Testis (tissue), 3 donors: ENCODE data around the gene MEN1. TPM values are rescaled to one million over a fixed set of nuclear protein-coding genes. Genes with fewer than 3 reads are reported as not detected.
A peak's percentile ranks its signal among the peaks of the same experiment; 100 is the strongest.

Experiments
- DNase-seq: peaks from one replicate; pipeline ENCODE4 v3.0.0-alpha.2; 2019
- H3K27ac ChIP-seq, 2 donors: fragments of 200-600 bp; sonication (generic); one replicate each; pipeline ENCODE4 v1.5.1; 2019
- H3K27me3 ChIP-seq: fragments of 200-600 bp; sonication (generic); one replicate; pipeline ENCODE4 v1.5.1; 2019
- H3K36me3 ChIP-seq: fragments of 200-600 bp; sonication (generic); one replicate; pipeline ENCODE4 v1.5.1; 2017; ENCODE audit warnings: low read depth; ENCODE audit errors: missing control alignments
- H3K4me1 ChIP-seq: fragments of 200-600 bp; sonication (generic); one replicate; pipeline ENCODE4 v1.5.1; 2019
- H3K4me3 ChIP-seq, 2 donors: fragments of 200-600 bp; sonication (generic); one replicate each; pipeline ENCODE4 v1.5.1; 2017 to 2019
- H3K9me3 ChIP-seq: fragments of 200-600 bp; sonication (generic); one replicate; pipeline ENCODE4 v1.5.1; 2017
- POLR2A ChIP-seq: fragments of 450-650 bp; IDR thresholded peaks from one replicate; pipeline ENCODE4 v1.6.1; 2017; ENCODE audit warnings: antibody characterized with exemption, mild to moderate bottlenecking, moderate library complexity
- WGBS, 2 donors: methylation state at CpG; one replicate each; pipeline ENCODE4 v1.1.5; 2018; 5-methylcytosine and 5-hydroxymethylcytosine counted together
- intact Hi-C: fragments of 100-400 bp; cut with DNase I; formaldehyde crosslinking; loops from one replicate; pipeline ENCODE4 v1.15.1; 2023; ENCODE audit warnings: low total_unique reads
- polyA plus RNA-seq: library from polyadenylated mRNA; stranded (reverse); fragments of 350-450 nt; fragmentation: Illumina TruSeq; extraction: RNeasy Lipid Tissue Mini Kit (QIAGEN cat#74804); gene quantifications from one replicate; pipeline ENCODE4 v1.2.3, GENCODE V29; 2014; ENCODE audit warnings: low read depth, low replicate concordance; ENCODE audit not compliant: insufficient read depth
- total RNA-seq, 2 donors: library from RNA; depleted of rRNA; stranded (reverse); fragments of >200 nt; gene quantifications; one replicate each; pipeline ENCODE4 v1.2.3, GENCODE V29; 2016
- TF ChIP-seq, protein P1 (sequence below), 3 experiments: fragments of 450-650 bp in 2 of 3; fragments of 200-600 bp in 1 of 3; sonication (generic) in 1 of 3; IDR thresholded peaks; one replicate each; pipeline ENCODE4 v1.5.1; 2016 to 2019; ENCODE audit warnings: antibody characterized with exemption in 3 of 3, mild to moderate bottlenecking in 2 of 3, moderate library complexity in 1 of 3

The MEN1 gene
- total and polyA plus RNA-seq, 3 donors from 2014 or later: 29.7 to 40.8 (median 36.7) TPM

GRCh38 chr11:64804346-64805210 lies 5.8 kb downstream of the MEN1 start:
- no peak overlapping the region for H3K4me3 ChIP-seq

DNA sequence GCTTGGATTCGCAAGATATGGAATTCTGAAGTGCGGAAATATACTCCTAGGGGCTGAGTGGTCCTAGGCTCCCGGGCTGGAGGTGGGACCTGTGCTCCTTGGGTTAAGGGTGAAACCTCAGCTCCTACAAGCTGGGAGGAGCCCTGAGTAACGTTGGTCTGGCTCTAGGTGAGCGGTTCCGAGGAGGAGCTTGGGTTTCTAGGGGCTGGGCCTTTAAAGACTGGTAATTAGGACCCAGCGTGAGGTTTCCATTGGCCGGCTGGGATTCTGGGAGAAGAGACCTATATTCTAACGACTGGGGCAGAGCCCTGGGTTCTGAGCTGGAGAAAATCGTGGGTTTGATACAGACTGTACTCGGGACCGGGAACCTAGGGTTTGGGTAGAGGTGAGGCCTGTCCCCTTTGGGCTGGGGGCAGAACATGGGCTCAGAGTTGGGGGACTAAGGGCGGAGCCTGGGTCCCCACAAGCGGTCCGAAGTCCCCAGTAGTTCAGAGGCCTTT lies 6.5 kb downstream of the MEN1 start:
- H3K4me1 ChIP-seq: peaks cover 21% of the 10 kb centered on the region
- no peaks in the 10 kb centered on the region for H3K27me3 ChIP-seq
- peak overlapping the region; percentile 59 to 63 for H3K4me3 ChIP-seq
- H3K9me3 ChIP-seq: no peaks in the 10 kb centered on the region
- TF ChIP-seq, protein P1, sequence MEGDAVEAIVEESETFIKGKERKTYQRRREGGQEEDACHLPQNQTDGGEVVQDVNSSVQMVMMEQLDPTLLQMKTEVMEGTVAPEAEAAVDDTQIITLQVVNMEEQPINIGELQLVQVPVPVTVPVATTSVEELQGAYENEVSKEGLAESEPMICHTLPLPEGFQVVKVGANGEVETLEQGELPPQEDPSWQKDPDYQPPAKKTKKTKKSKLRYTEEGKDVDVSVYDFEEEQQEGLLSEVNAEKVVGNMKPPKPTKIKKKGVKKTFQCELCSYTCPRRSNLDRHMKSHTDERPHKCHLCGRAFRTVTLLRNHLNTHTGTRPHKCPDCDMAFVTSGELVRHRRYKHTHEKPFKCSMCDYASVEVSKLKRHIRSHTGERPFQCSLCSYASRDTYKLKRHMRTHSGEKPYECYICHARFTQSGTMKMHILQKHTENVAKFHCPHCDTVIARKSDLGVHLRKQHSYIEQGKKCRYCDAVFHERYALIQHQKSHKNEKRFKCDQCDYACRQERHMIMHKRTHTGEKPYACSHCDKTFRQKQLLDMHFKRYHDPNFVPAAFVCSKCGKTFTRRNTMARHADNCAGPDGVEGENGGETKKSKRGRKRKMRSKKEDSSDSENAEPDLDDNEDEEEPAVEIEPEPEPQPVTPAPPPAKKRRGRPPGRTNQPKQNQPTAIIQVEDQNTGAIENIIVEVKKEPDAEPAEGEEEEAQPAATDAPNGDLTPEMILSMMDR (IDR thresholded peaks at IDR 0.05): no peak
- TF ChIP-seq POLR2A: no peak
- 11 to 30% methylated on average over 12 to 15 of the region's 15 CpGs for WGBS, 2 donors
- no peak for DNase-seq
- no peaks in the 10 kb centered on the region for H3K36me3 ChIP-seq
- intact Hi-C loops: no loop called here
- peak overlapping the region; percentile 76 to 93 for H3K27ac ChIP-seq

More at GRCh38 chr11:64804346-64805210, 5.8 kb downstream of the MEN1 start:
- 66 to 83% methylated on average over 21 to 41 of the region's 41 CpGs for WGBS, 2 donors
- no peaks in the 10 kb centered on the region for H3K27me3 ChIP-seq
- intact Hi-C loops: no loop called here
- no peak overlapping the region for H3K27ac ChIP-seq
- no peak for DNase-seq
- no peaks in the 10 kb centered on the region for H3K36me3 ChIP-seq
- H3K9me3 ChIP-seq: no peaks in the 10 kb centered on the region
- TF ChIP-seq, protein P1 (IDR thresholded peaks at IDR 0.05): no peak
- no peak for TF ChIP-seq POLR2A
- peaks cover 27% of the 10 kb centered on the region for H3K4me1 ChIP-seq

GRCh38 chr11:64803158-64803845 lies 7.0 kb downstream of the MEN1 start, which contains the start of gene MAP4K2:
Gene MAP4K2, minus strand, starts transcription at chr11:64803214. Its CDS starts 65 bp downstream, at chr11:64803149.
- DNase-seq: peak; percentile 91
- TF ChIP-seq POLR2A: no peak
- TF ChIP-seq, protein P1 (IDR thresholded peaks at IDR 0.05): no peak
- Histone ChIP-seq H3K4me1 (peaks cover 21% of the 10 kb centered on the region), H3K4me3 (peak within 1 kb of the TSS; percentile 59 to 63), H3K27me3 (no peaks in the 10 kb centered on the region), H3K27ac (peak within 1 kb of the TSS; percentile 76 to 93), H3K36me3 (no peaks in the 10 kb centered on the region), H3K9me3 (no peaks in the 10 kb centered on the region)
- intact Hi-C loops: no loop called here
- WGBS, 2 donors: 0 to 1% methylated on average over 21 to 32 of the region's 58 CpGs

DNA sequence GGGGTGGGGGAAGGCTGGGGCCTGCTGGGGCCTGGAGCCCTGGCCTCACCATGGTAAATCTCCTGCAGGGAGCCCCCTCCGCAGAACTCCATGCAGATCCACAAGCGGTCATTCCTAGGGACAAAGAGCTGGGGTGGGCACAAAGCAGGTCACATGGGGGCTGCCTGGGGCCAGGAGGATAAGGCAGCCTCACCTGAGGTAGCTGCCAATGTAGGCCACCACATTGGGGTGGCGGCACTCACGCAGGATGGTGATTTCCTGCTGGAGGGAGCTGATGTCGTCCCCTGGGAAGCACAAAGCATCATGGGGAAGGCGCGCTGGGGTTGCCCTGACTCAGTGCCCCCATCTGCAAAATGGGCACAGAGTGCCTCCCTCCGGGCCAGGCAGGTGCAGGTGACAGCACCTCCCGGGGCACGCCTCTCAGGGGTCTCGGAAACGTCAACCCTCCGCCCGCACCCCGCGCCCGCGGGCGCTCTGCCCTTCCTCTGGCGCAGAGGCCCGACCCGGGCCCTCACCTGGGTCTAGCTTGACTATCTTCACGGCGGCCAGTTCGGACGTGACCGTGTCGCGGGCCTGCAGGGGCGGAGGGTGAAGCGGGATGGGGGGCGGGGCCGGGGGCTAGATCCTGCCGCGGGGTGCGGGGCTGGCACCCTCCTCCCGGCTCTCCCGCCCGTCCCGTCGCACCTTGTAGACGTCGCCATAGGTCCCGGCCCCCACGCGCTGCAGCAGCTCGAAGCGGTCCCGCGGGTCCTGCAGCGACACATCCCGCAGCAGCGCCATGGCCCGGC lies 7.8 kb downstream of the MEN1 start:
- TF ChIP-seq POLR2A: no peak
- TF ChIP-seq, protein P1 (IDR thresholded peaks at IDR 0.05): no peak
- intact Hi-C loops: no loop called here
- Histone ChIP-seq H3K27me3 (no peaks in the 10 kb centered on the region), H3K27ac (peak overlapping the region; percentile 56 to 88), H3K4me3 (peak overlapping the region; percentile 59 to 63), H3K4me1 (peaks cover 21% of the 10 kb centered on the region), H3K9me3 (no peaks in the 10 kb centered on the region), H3K36me3 (no peaks in the 10 kb centered on the region)
- DNase-seq: peak; percentile 33
- 10 to 19% methylated on average over 2 to 32 of the region's 54 CpGs for WGBS, 2 donors
